ENCODE data around the gene FRRS1. TPM values are rescaled to one million over a fixed set of nuclear protein-coding genes. Genes with fewer than 3 reads are reported as not detected.
A peak's percentile ranks its signal among the peaks of the same experiment; 100 is the strongest.

FRRS1 gene
- total RNA-seq, 4 donors from 2014 or later: 23.1 to 40.7 (median 27.8) TPM

DNA sequence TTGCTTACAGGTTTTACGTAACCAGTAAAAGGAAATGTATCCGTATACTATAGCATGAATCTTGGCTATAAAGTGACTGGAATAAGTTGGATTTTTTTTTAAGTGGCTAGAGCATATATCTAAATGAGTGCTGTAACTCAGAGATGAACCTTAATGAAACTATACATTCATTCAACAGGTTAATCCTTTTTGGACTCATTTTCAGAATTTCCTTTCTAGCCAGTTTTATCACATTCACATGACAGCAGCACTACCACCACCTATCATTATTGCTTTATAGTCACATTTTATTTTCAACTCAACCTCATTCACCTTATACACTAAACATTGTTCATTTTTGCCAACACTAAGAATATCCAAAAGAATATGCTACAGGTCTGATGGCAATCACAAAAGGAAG is 30.6 kb downstream of the FRRS1 start:
- Histone ChIP-seq H3K4me1 (peaks cover 0 to 2% (median 0%) of the 10 kb centered on the region in 3 donors), H3K9me3 (no peaks in the 10 kb centered on the region), H3K27ac (no peak overlapping the region), H3K27me3 (no peaks in the 10 kb centered on the region), H3K36me3 (peaks cover 0 to 72% (median 7%) of the 10 kb centered on the region in 3 donors), H3K4me3 (no peak overlapping the region)
- WGBS, 2 donors: 91 to 93% methylated on average over 2 of the region's 2 CpGs
- intact Hi-C loops (cut with DNase I): no loop called here
- TF ChIP-seq, protein P1, sequence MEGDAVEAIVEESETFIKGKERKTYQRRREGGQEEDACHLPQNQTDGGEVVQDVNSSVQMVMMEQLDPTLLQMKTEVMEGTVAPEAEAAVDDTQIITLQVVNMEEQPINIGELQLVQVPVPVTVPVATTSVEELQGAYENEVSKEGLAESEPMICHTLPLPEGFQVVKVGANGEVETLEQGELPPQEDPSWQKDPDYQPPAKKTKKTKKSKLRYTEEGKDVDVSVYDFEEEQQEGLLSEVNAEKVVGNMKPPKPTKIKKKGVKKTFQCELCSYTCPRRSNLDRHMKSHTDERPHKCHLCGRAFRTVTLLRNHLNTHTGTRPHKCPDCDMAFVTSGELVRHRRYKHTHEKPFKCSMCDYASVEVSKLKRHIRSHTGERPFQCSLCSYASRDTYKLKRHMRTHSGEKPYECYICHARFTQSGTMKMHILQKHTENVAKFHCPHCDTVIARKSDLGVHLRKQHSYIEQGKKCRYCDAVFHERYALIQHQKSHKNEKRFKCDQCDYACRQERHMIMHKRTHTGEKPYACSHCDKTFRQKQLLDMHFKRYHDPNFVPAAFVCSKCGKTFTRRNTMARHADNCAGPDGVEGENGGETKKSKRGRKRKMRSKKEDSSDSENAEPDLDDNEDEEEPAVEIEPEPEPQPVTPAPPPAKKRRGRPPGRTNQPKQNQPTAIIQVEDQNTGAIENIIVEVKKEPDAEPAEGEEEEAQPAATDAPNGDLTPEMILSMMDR (IDR thresholded peaks at IDR 0.05): no peak
- TF ChIP-seq POLR2A (IDR thresholded peaks at IDR 0.05): no peak
- no peak for DNase-seq

GRCh38 chr1:99731384-99731783 is 35.1 kb downstream of the FRRS1 start:
- H3K27ac ChIP-seq: no peak overlapping the region
- DNase-seq: no peak
- TF ChIP-seq POLR2A (IDR thresholded peaks at IDR 0.05): no peak
- TF ChIP-seq, protein P1 (IDR thresholded peaks at IDR 0.05): no peak
- intact Hi-C loops (cut with DNase I): no loop called here
- no peaks in the 10 kb centered on the region for H3K4me1 ChIP-seq
- peaks cover 0 to 57% (median 0%) of the 10 kb centered on the region in 3 donors for H3K36me3 ChIP-seq
- no peaks in the 10 kb centered on the region for H3K9me3 ChIP-seq
- no peaks in the 10 kb centered on the region for H3K27me3 ChIP-seq
- WGBS, 2 donors: 76 to 97% methylated on average over 1 of the region's 1 CpG
- no peak overlapping the region for H3K4me3 ChIP-seq

DNA sequence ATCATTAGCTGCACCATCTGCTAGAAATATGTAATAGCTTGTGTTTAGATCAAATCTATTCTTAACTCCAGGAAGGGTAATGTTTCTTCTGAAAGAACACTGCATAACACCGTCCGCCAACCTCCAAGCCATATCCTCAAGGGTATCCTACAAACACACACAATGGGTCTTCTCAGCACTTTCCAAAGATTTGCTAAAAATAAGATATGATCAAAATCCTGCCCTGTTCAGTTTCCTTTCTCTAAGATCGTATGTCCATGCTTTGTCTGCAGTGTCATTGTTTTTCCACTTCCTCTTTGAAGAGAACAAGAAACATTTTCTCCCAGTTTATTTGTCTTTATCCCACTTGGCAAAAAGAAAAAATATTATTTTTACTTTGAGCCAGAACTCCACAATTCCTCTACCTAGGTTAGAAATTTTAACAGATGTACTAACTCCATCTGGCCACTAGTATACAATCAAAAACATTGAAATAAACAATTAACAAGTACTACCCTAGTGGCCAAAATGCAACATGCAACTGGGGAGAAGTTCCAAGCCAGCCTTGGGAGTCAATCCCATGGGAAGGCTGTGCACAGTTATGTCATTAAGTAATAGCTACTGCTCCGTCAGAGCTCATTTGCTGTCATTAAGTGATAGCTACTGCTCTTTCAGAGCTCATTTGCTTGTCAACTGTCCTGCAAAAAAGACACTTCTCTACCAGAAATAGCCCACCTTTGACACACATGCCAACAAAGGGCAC is 37.8 kb downstream of the FRRS1 start:
- WGBS, 2 donors: 67 to 80% methylated on average over 4 of the region's 4 CpGs
- Histone ChIP-seq H3K9me3 (no peaks in the 10 kb centered on the region), H3K27ac (peak overlapping the region in 2 of 4 donors; percentile 37 to 52), H3K27me3 (no peaks in the 10 kb centered on the region), H3K4me3 (no peak overlapping the region), H3K4me1 (no peaks in the 10 kb centered on the region), H3K36me3 (peaks cover 0 to 65% (median 0%) of the 10 kb centered on the region in 3 donors)
- intact Hi-C loops (cut with DNase I): no loop called here
- TF ChIP-seq POLR2A (IDR thresholded peaks at IDR 0.05): no peak
- TF ChIP-seq, protein P1 (IDR thresholded peaks at IDR 0.05): peak in 4 of 6 experiments; percentile 34 to 70 (median 54)
- DNase-seq: no peak

- Histone ChIP-seq H3K27ac (peak overlapping the region in 2 of 4 donors; percentile 18 to 52), H3K4me3 (no peak overlapping the region), H3K9me3 (no peaks in the 10 kb centered on the region), H3K27me3 (no peaks in the 10 kb centered on the region), H3K4me1 (no peaks in the 10 kb centered on the region), H3K36me3 (peaks cover 0 to 64% (median 0%) of the 10 kb centered on the region in 3 donors)
- intact Hi-C loops (cut with DNase I): no loop called here
- no peak for DNase-seq
- 76 to 77% methylated on average over 4 of the region's 4 CpGs for WGBS, 2 donors
- TF ChIP-seq, protein P1 (IDR thresholded peaks at IDR 0.05): no peak
- TF ChIP-seq POLR2A (IDR thresholded peaks at IDR 0.05): no peak
Observed at GRCh38 chr1:99727575-99728185, 38.8 kb downstream of the FRRS1 start.

- Histone ChIP-seq H3K4me1 (no peaks in the 10 kb centered on the region), H3K4me3 (no peak overlapping the region), H3K9me3 (no peaks in the 10 kb centered on the region), H3K36me3 (peaks cover 0 to 66% (median 0%) of the 10 kb centered on the region in 3 donors), H3K27ac (no peak overlapping the region), H3K27me3 (no peaks in the 10 kb centered on the region)
- 48 to 62% methylated on average over 2 of the region's 2 CpGs for WGBS, 2 donors
- TF ChIP-seq POLR2A (IDR thresholded peaks at IDR 0.05): no peak
- TF ChIP-seq, protein P1 (IDR thresholded peaks at IDR 0.05): no peak
- DNase-seq: no peak
- intact Hi-C loops (cut with DNase I): no loop called here
Observed at GRCh38 chr1:99726818-99727217, 39.6 kb downstream of the FRRS1 start.

Data from esophagus squamous epithelium (tissue), 5 donors.